GM21423 (cell line): ENCODE measurements around the gene ANO2.
"Not testable (repeated sequence)": the region's sequence is repeated elsewhere in the genome, so short reads cannot be mapped to it uniquely, and the experiment has no call there.

Experiments
- ATAC-seq: cut with Tn5 transposase; IDR thresholded peaks from one replicate; pipeline ENCODE4 v1.9.1; 2021; ENCODE audit warnings: mild to moderate bottlenecking, moderate library complexity; ENCODE audit not compliant: unreplicated experiment

Gene ANO2

GRCh38 chr12:5889381-5890047 is 55.5 kb downstream of the ANO2 start:
- no peak for ATAC-seq

- ATAC-seq, result no peak
Observed at GRCh38 chr12:5888816-5889315, 56.2 kb downstream of the ANO2 start.

- ATAC-seq, result not testable (repeated sequence)
Observed at GRCh38 chr12:5887819-5888218, 57.2 kb downstream of the ANO2 start.

- no peak for ATAC-seq
Observed at GRCh38 chr12:5884866-5885265, 60.2 kb downstream of the ANO2 start.

GRCh38 chr12:5884285-5884684 is 60.8 kb downstream of the ANO2 start:
- no peak for ATAC-seq

- no peak for ATAC-seq
Observed at GRCh38 chr12:5882511-5883190, 62.4 kb downstream of the ANO2 start.

- no peak for ATAC-seq
Observed at GRCh38 chr12:5881666-5882065, 63.4 kb downstream of the ANO2 start.

- no peak for ATAC-seq
Observed at GRCh38 chr12:5881101-5881606, 63.9 kb downstream of the ANO2 start.

- no peak for ATAC-seq
Observed at GRCh38 chr12:5875851-5876250, 69.2 kb downstream of the ANO2 start.

GRCh38 chr12:5874514-5874913 is 70.5 kb downstream of the ANO2 start:
- no peak for ATAC-seq

GRCh38 chr12:5873281-5873919 is 71.7 kb downstream of the ANO2 start:
- no peak for ATAC-seq

- ATAC-seq, result no peak
Observed at GRCh38 chr12:5872745-5873144, 72.3 kb downstream of the ANO2 start.

GRCh38 chr12:5871741-5872140 is 73.3 kb downstream of the ANO2 start:
- no peak for ATAC-seq

- no peak for ATAC-seq
Observed at GRCh38 chr12:5870183-5870582, 74.9 kb downstream of the ANO2 start.

GRCh38 chr12:5868625-5869295 is 76.3 kb downstream of the ANO2 start:
- no peak for ATAC-seq

- no peak for ATAC-seq
Observed at GRCh38 chr12:5865397-5865796, 79.7 kb downstream of the ANO2 start.

GRCh38 chr12:5864972-5865371 is 80.1 kb downstream of the ANO2 start:
- ATAC-seq, result no peak

- ATAC-seq, result no peak
Observed at GRCh38 chr12:5864301-5864700, 80.8 kb downstream of the ANO2 start.

GRCh38 chr12:5861416-5861815 is 83.6 kb downstream of the ANO2 start:
- ATAC-seq, result no peak

- ATAC-seq, result no peak
Observed at GRCh38 chr12:5856692-5857091, 88.4 kb downstream of the ANO2 start.

GRCh38 chr12:5846950-5847349 is 98.1 kb downstream of the ANO2 start:
- ATAC-seq, result no peak
